MCF 10A (cell line): ENCODE data around the gene HOATZ. TPM values are rescaled to one million over a fixed set of nuclear protein-coding genes. Genes with fewer than 3 reads are reported as not detected.

ENCODE experiments used
- BruUV-seq: library from RNA; stranded (reverse); fragments of 400-500 nt; replicated peaks from 2 replicates; lab custom pipeline; 2021; lab: Mats Ljungman, UMichigan
- CTCF ChIA-PET: fragments of 300-600 bp; sonication (Branson Sonifier 250); formaldehyde crosslinking; extraction: SDS; loops from one replicate; lab custom pipeline; 2021; ENCODE audit warnings: antibody characterized with exemption, inconsistent platforms; lab: Yijun Ruan, JAX
- POLR2A ChIA-PET: fragments of 300-600, 350-650 bp; sonication (Branson Sonifier 250); formaldehyde crosslinking; extraction: SDS; loops from one replicate; lab custom pipeline; 2020; ENCODE audit warnings: antibody characterized with exemption, inconsistent platforms; lab: Yijun Ruan, JAX
- DNase-seq: peaks from one replicate; pipeline ENCODE4 v3.0.0-alpha.2; 2018; ENCODE audit not compliant: unreplicated experiment
- H3K27ac Mint-ChIP-seq: one replicate; pipeline ENCODE4 v1.8.0; 2022; ENCODE audit warnings: mild to moderate bottlenecking, low read depth, mixed read lengths; ENCODE audit not compliant: unreplicated experiment
- H3K27me3 Mint-ChIP-seq: one replicate; pipeline ENCODE4 v1.8.0; 2022; ENCODE audit warnings: mixed read lengths; ENCODE audit not compliant: insufficient read depth, unreplicated experiment
- H3K36me3 Mint-ChIP-seq: one replicate; pipeline ENCODE4 v1.8.0; 2022; ENCODE audit warnings: mild to moderate bottlenecking, moderate library complexity, mixed read lengths; ENCODE audit not compliant: insufficient read depth, unreplicated experiment
- H3K4me1 Mint-ChIP-seq: one replicate; pipeline ENCODE4 v1.8.0; 2022; ENCODE audit warnings: mixed read lengths; ENCODE audit not compliant: insufficient read depth, unreplicated experiment
- H3K4me3 Mint-ChIP-seq: one replicate; pipeline ENCODE4 v1.8.0; 2022; ENCODE audit warnings: mild to moderate bottlenecking, moderate library complexity, mixed read lengths; ENCODE audit not compliant: unreplicated experiment
- H3K9me3 Mint-ChIP-seq: one replicate; pipeline ENCODE4 v1.8.0; 2022; ENCODE audit warnings: mixed read lengths; ENCODE audit not compliant: unreplicated experiment
- intact Hi-C: fragments of 100-400 bp; cut with micrococcal nuclease; formaldehyde crosslinking; loops from 2 replicates; pipeline ENCODE4 v1.14.1; 2022
- total RNA-seq: library from RNA; stranded (reverse); gene quantifications from 2 replicates; pipeline ENCODE4 v1.2.3, GENCODE V29; 2022
- TF ChIP-seq, protein P1 (sequence below): fragments of 200-600 bp; IDR thresholded peaks from one replicate; pipeline ENCODE4 v1.8.0; 2022; ENCODE audit warnings: antibody characterized with exemption, mild to moderate bottlenecking; ENCODE audit not compliant: unreplicated experiment

HOATZ gene
- total RNA-seq, 1 experiment from 2014 or later: not detected

- ChIA-PET CTCF (interaction anchor here (0.6 to 2.0 kb wide), 11 partner anchors 11 to 288 kb away, joined by 3 to 17 read pairs (median 5); no protein-coding TSS in a partner anchor), POLR2A (no interaction called here)
- BruUV-seq: no TSS peak
- Mint-ChIP-seq H3K4me1 (peaks cover 13% of the 10 kb centered on the region), H3K9me3 (no peaks in the 10 kb centered on the region), H3K27me3 (no peaks in the 10 kb centered on the region), H3K27ac (no peak overlapping the region), H3K36me3 (no peaks in the 10 kb centered on the region), H3K4me3 (no peak overlapping the region)
- intact Hi-C loops: loop anchor here (1.0 to 10.0 kb wide), 4 partner anchors 111 to 280 kb away; no protein-coding TSS in a partner anchor
- TF ChIP-seq, protein P1, sequence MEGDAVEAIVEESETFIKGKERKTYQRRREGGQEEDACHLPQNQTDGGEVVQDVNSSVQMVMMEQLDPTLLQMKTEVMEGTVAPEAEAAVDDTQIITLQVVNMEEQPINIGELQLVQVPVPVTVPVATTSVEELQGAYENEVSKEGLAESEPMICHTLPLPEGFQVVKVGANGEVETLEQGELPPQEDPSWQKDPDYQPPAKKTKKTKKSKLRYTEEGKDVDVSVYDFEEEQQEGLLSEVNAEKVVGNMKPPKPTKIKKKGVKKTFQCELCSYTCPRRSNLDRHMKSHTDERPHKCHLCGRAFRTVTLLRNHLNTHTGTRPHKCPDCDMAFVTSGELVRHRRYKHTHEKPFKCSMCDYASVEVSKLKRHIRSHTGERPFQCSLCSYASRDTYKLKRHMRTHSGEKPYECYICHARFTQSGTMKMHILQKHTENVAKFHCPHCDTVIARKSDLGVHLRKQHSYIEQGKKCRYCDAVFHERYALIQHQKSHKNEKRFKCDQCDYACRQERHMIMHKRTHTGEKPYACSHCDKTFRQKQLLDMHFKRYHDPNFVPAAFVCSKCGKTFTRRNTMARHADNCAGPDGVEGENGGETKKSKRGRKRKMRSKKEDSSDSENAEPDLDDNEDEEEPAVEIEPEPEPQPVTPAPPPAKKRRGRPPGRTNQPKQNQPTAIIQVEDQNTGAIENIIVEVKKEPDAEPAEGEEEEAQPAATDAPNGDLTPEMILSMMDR: peak; percentile 70
- DNase-seq: peak; percentile 75
Observed at GRCh38 chr11:111565114-111565720, 50.6 kb downstream of the HOATZ start.

- H3K9me3 Mint-ChIP-seq: no peaks in the 10 kb centered on the region
- H3K27ac Mint-ChIP-seq: no peak overlapping the region
- no peaks in the 10 kb centered on the region for H3K27me3 Mint-ChIP-seq
- TF ChIP-seq, protein P1: no peak
- ChIA-PET POLR2A (interaction anchor here (0.7 kb wide), 1 partner anchor 283 kb away, joined by 3 read pairs; no protein-coding TSS in a partner anchor), CTCF (interaction anchor here (0.6 to 2.0 kb wide), 16 partner anchors 12 to 1766 kb away, joined by 3 to 17 read pairs (median 4); no protein-coding TSS in a partner anchor)
- no TSS peak for BruUV-seq
- DNase-seq: no peak
- intact Hi-C loops: loop anchor here (10.0 kb wide), 1 partner anchor 282 kb away; no protein-coding TSS in a partner anchor
- H3K36me3 Mint-ChIP-seq: no peaks in the 10 kb centered on the region
- H3K4me1 Mint-ChIP-seq: peaks cover 13% of the 10 kb centered on the region
- no peak overlapping the region for H3K4me3 Mint-ChIP-seq
Observed at GRCh38 chr11:111566324-111566723, 51.7 kb downstream of the HOATZ start.

DNA sequence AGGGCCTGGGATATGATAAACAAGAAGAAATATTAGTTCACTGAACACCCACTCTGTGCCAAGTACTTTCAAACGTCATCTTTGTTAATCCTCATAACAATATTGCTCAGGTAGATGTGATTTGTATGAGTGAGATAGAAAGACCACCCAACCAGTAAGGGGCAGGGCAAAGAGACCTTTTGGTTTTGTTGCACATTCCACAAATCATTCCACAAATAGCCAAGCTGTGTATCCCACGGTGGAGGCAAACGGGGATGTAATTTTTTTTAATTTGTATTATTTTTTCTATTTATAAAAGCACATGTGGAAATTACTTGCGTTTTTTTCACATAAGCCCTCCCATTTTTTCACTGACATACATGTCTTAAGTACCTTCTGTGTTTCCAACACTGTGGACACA is 54.9 kb downstream of the HOATZ start:
- intact Hi-C loops: loop anchor here (10.0 kb wide), 1 partner anchor 285 kb away; no protein-coding TSS in a partner anchor
- CTCF ChIA-PET: no interaction called here
- H3K36me3 Mint-ChIP-seq: no peaks in the 10 kb centered on the region

DNA sequence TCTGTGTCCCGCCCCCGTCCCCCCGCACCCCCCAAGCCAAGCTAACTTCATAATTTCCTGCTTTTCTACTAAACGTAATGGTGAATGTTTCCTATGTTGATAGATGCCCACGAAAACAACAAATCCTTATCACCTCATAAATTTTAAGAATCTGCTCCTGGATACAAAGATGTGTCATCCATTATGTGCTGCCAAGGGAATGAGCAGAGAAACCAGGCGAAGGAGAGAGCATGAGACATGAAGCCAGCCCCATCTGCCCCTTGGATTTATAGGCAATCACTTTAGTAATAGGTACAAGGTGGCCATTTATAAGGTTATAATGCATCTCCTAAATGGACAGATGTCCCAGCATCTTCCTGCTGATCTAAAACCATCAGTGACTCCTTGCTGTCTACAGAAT is 56.2 kb downstream of the HOATZ start:
- CTCF ChIA-PET: interaction anchor here (0.6 kb wide), 1 partner anchor 22 kb away, joined by 3 read pairs; no protein-coding TSS in a partner anchor
- no peaks in the 10 kb centered on the region for H3K4me1 Mint-ChIP-seq
- no peak overlapping the region for H3K27ac Mint-ChIP-seq
- no peaks in the 10 kb centered on the region for H3K36me3 Mint-ChIP-seq
- intact Hi-C loops: no loop called here
- no peak overlapping the region for H3K4me3 Mint-ChIP-seq
- no peaks in the 10 kb centered on the region for H3K27me3 Mint-ChIP-seq
- no peaks in the 10 kb centered on the region for H3K9me3 Mint-ChIP-seq
- no peak for DNase-seq
- POLR2A ChIA-PET: no interaction called here
- BruUV-seq: no TSS peak
- TF ChIP-seq, protein P1: no peak

More for the DNA sequence above, 54.9 kb downstream of the HOATZ start:
- POLR2A ChIA-PET: interaction anchor here (0.6 kb wide), 1 partner anchor 197 kb away, joined by 3 read pairs; the partner anchor contains the start of gene PPP2R1B
- TF ChIP-seq, protein P1: no peak
- H3K9me3 Mint-ChIP-seq: no peaks in the 10 kb centered on the region
- DNase-seq: no peak
- H3K4me1 Mint-ChIP-seq: no peaks in the 10 kb centered on the region
- no peaks in the 10 kb centered on the region for H3K27me3 Mint-ChIP-seq
- H3K27ac Mint-ChIP-seq: no peak overlapping the region
- BruUV-seq: no TSS peak
- no peak overlapping the region for H3K4me3 Mint-ChIP-seq
